Vagina (tissue), 2 donors: ENCODE results near the gene DTD1. TPM values are rescaled to one million over a fixed set of nuclear protein-coding genes. Genes with fewer than 3 reads are reported as not detected.
A peak's percentile ranks its signal among the peaks of the same experiment; 100 is the strongest.

Source experiments
- DNase-seq, 2 donors: peaks; one replicate each; pipeline ENCODE4 v3.0.0-alpha.2; 2017; ENCODE audit errors: extremely low spot score in 2 of 2
- H3K27ac ChIP-seq: fragments of 200-600 bp; sonication (generic); one replicate; pipeline ENCODE4 v1.5.1; 2019
- H3K27me3 ChIP-seq: fragments of 200-600 bp; sonication (generic); one replicate; pipeline ENCODE4 v1.5.1; 2019
- H3K36me3 ChIP-seq, 2 donors: fragments of 200-600 bp; sonication (generic); one replicate each; pipeline ENCODE4 v1.5.1; 2017 to 2019
- H3K4me1 ChIP-seq: fragments of 200-600 bp; sonication (generic); one replicate; pipeline ENCODE4 v1.5.1; 2019
- H3K4me3 ChIP-seq, 2 donors: fragments of 200-600 bp; sonication (generic); 1 replicate in 1 of 2; 2 replicates in 1 of 2; pipeline ENCODE4 v1.5.1; 2016 to 2019
- H3K9me3 ChIP-seq: fragments of 200-600 bp; sonication (generic); one replicate; pipeline ENCODE4 v1.5.1; 2019
- POLR2A ChIP-seq, 2 donors: fragments of 450-650 bp; IDR thresholded peaks; one replicate each; pipeline ENCODE4 v1.6.1; 2017; ENCODE audit warnings: antibody characterized with exemption in 2 of 2, mild to moderate bottlenecking in 2 of 2, moderate library complexity in 2 of 2
- POLR2AphosphoS5 ChIP-seq, 2 donors: sonication (generic); formaldehyde crosslinking; IDR thresholded peaks; one replicate each; pipeline ENCODE4 v1.9.0; 2017; ENCODE audit warnings: antibody characterized with exemption in 2 of 2, mild to moderate bottlenecking in 2 of 2, low read depth in 1 of 2; ENCODE audit not compliant: insufficient read depth in 1 of 2
- intact Hi-C: fragments of 100-400 bp; cut with DNase I; formaldehyde crosslinking; loops from one replicate; pipeline ENCODE4 v1.15.1; 2023
- total RNA-seq: library from RNA; depleted of rRNA; stranded (reverse); fragments of >200 nt; gene quantifications from one replicate; pipeline ENCODE4 v1.2.3, GENCODE V29; 2016
- TF ChIP-seq, protein P1 (sequence below), 3 experiments: fragments of 450-650 bp in 2 of 3; fragments of 200-600 bp in 1 of 3; sonication (generic) in 1 of 3; IDR thresholded peaks; one replicate each; pipeline ENCODE4 v1.5.1; 2017 to 2019; ENCODE audit warnings: antibody characterized with exemption in 3 of 3, mild to moderate bottlenecking in 2 of 3, moderate library complexity in 2 of 3

DTD1 gene, protein sequence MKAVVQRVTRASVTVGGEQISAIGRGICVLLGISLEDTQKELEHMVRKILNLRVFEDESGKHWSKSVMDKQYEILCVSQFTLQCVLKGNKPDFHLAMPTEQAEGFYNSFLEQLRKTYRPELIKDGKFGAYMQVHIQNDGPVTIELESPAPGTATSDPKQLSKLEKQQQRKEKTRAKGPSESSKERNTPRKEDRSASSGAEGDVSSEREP
- total RNA-seq = 24.1 TPM

- intact Hi-C loops = no loop called here
- DNase-seq = no peak
- Histone ChIP-seq H3K4me3 (peak within 1 kb of the TSS; percentile 64 to 82), H3K9me3 (no peaks in the 10 kb centered on the region), H3K4me1 (peaks cover 17% of the 10 kb centered on the region), H3K27me3 (no peaks in the 10 kb centered on the region), H3K27ac (peak within 1 kb of the TSS; percentile 67), H3K36me3 (no peaks in the 10 kb centered on the region)
- TF ChIP-seq POLR2AphosphoS5 (IDR thresholded peaks at IDR 0.05; ENCODE audit: insufficient read depth in 1 of 2, low read depth in 1 of 2) (peak in 1 of 2 donors; percentile 6), POLR2A (IDR thresholded peaks at IDR 0.05) (peak in 1 of 2 donors; percentile 25)
- TF ChIP-seq, protein P1, sequence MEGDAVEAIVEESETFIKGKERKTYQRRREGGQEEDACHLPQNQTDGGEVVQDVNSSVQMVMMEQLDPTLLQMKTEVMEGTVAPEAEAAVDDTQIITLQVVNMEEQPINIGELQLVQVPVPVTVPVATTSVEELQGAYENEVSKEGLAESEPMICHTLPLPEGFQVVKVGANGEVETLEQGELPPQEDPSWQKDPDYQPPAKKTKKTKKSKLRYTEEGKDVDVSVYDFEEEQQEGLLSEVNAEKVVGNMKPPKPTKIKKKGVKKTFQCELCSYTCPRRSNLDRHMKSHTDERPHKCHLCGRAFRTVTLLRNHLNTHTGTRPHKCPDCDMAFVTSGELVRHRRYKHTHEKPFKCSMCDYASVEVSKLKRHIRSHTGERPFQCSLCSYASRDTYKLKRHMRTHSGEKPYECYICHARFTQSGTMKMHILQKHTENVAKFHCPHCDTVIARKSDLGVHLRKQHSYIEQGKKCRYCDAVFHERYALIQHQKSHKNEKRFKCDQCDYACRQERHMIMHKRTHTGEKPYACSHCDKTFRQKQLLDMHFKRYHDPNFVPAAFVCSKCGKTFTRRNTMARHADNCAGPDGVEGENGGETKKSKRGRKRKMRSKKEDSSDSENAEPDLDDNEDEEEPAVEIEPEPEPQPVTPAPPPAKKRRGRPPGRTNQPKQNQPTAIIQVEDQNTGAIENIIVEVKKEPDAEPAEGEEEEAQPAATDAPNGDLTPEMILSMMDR (IDR thresholded peaks at IDR 0.05) = peak; percentile 40 to 69 (median 47)
These were observed at the start of gene DTD1 for GRCh38 chr20:18587665-18588573. Gene DTD1 (plus strand): TSS chr20:18588054. CDS start chr20:18588073, 19 bp downstream.

- DNase-seq = no peak
- Histone ChIP-seq H3K4me1 (no peaks in the 10 kb centered on the region), H3K27me3 (no peaks in the 10 kb centered on the region), H3K27ac (no peak overlapping the region), H3K4me3 (no peak overlapping the region), H3K36me3 (peaks cover 0 to 43% of the 10 kb centered on the region in 2 donors), H3K9me3 (no peaks in the 10 kb centered on the region)
- intact Hi-C loops = no loop called here
- TF ChIP-seq, protein P1 (IDR thresholded peaks at IDR 0.05) = no peak
- TF ChIP-seq POLR2AphosphoS5 (IDR thresholded peaks at IDR 0.05; ENCODE audit: insufficient read depth in 1 of 2, low read depth in 1 of 2) (no peak), POLR2A (IDR thresholded peaks at IDR 0.05) (no peak)
These were observed 46.1 kb upstream of the DTD1 start for GRCh38 chr20:18541741-18542140.

DNA sequence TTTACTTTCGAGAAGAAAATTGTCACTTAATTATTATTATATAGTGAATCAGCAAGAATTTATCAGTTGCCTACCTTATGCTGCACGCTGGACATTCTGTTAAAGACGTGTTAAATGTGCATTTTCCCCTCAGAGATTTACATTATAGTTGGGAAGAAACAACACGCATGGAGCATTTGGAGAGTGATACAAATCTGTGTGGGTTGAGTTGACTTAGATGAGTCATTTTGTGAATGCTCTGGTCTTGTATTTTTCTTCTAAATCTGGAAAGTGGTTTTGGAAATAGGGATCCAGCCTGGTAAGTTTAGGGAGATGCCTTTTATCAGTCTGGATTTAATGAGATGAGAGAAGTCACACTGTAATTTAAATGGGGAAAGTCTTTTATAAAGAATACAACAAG lies 44.6 kb upstream of the DTD1 start:
- Histone ChIP-seq H3K36me3 (peaks cover 0 to 53% of the 10 kb centered on the region in 2 donors), H3K4me1 (no peaks in the 10 kb centered on the region), H3K4me3 (no peak overlapping the region), H3K27me3 (no peaks in the 10 kb centered on the region), H3K27ac (no peak overlapping the region), H3K9me3 (no peaks in the 10 kb centered on the region)
- TF ChIP-seq POLR2A (IDR thresholded peaks at IDR 0.05) = no peak
- no peak for TF ChIP-seq POLR2AphosphoS5 (IDR thresholded peaks at IDR 0.05; ENCODE audit: insufficient read depth in 1 of 2, low read depth in 1 of 2)
- TF ChIP-seq, protein P1 (IDR thresholded peaks at IDR 0.05) = no peak
- intact Hi-C loops = no loop called here
- no peak for DNase-seq

GRCh38 chr20:18543932-18544331 lies 43.9 kb upstream of the DTD1 start:
- DNase-seq = no peak
- intact Hi-C loops = no loop called here
- Histone ChIP-seq H3K36me3 (peaks cover 0 to 57% of the 10 kb centered on the region in 2 donors), H3K4me1 (no peaks in the 10 kb centered on the region), H3K4me3 (no peak overlapping the region), H3K27ac (no peak overlapping the region), H3K9me3 (no peaks in the 10 kb centered on the region), H3K27me3 (no peaks in the 10 kb centered on the region)
- TF ChIP-seq POLR2A (IDR thresholded peaks at IDR 0.05) (no peak), POLR2AphosphoS5 (IDR thresholded peaks at IDR 0.05; ENCODE audit: insufficient read depth in 1 of 2, low read depth in 1 of 2) (no peak)
- TF ChIP-seq, protein P1 (IDR thresholded peaks at IDR 0.05) = no peak
